Endometrial microvascular endothelial cells (primary cell): ENCODE data around the gene NTS. TPM values are rescaled to one million over a fixed set of nuclear protein-coding genes. Genes with fewer than 3 reads are reported as not detected.

Source experiments
- in situ Hi-C: cut with HindIII; loops from 2 replicates; pipeline ENCODE4 v1.10.0; 2017; ENCODE audit warnings: low sequenced_read_pairs, low pct_unique_long_range_greater_than_20kb; ENCODE audit errors: inconsistent ontology term
- total RNA-seq: library from RNA; depleted of rRNA; stranded (reverse); fragments of >200 nt; gene quantifications from one replicate; pipeline ENCODE4 v1.2.3, GENCODE V29; 2015; ENCODE audit errors: inconsistent ontology term

The NTS gene
- total RNA-seq, 1 donor from 2014 or later = not detected

DNA sequence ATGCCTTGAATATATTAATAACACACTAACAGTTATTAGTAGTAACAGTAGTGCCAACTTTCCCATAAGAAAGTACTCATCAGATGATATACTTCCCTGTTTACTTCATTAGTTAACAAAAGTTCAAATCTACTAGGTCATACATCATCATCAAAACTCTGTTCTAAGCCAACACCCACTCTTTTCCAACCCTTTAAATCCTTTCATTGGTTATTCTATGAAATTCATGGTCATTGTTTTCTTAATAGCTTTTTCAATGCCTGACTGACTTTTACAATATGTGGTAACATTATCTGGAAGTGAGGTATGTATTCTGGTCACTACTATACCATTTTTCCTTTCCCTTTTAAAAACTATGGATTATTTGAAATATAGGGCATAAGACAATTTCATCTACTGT is 9.7 kb downstream of the NTS start:
- in situ Hi-C loops = no loop called here

DNA sequence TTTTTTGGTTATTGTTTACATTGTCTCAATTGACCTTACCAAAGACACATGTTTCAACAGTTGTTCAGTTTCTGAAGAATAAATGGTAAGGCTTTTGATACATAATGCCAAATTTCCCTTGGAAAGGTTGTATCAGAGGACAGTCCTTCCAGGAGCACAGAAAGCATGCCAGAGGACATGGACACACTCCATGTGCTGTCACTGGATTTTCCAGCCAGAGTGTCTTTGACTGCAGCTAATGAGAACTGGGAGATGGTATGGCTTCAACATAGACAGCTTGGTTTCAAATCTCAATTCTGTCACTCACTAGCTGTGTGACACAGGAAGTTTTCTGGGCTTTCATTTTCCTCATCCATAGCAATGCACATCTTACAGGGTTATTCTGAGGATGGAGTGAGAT is 20.6 kb downstream of the NTS start:
- in situ Hi-C loops = no loop called here

DNA sequence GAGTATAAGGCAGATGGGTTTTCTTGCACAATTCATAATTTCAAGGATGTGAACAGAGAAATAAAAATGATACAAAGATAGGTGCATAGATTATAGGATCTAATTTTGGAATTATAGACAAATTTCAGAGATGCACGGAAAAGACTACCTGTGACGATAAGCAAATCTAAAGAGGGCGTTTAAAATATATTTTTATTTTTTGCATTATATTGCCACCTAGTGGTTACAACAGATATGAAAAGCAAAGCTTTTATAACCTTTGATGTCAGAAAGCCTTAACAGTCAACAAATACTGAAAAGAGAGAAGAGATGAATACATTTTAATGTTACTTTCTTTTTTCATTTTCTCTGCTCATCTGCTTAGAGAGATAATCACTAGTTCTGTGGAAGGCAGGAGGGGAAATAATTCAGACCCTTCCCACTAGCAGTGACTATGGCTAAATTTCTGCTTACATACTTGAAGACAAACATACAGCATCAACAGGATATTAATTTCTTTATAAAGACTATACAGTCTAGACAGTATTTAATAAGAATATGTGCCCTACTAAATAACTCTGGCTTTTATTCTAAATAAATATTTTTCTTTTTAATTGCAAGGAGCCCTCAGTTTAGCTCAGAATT is 46.3 kb downstream of the NTS start:
- in situ Hi-C loops = no loop called here

DNA sequence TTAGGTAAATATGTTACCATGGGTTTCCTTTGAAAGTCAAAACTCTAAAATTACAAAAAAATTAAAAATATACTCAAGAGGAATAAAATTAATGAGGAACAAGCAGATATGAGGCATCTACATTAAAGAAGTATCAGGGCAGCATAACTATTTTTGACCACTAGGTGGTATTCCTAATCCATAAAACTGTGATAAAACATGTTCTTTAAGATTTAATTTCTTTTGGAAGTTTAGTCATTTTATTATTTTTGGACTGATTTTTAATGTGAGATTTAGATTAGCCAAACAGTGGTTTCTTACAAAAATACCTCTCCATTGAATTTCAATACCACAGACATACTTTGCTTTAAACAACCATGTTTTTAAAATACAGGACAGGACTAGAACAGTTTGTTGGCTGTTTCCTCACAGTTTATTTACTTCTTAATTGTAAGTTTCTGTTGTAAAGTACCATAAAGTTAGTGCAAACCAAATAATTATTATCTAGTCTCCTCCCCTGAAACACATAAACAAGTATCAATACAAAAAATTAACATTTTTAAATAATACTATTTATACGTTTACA is 49.8 kb downstream of the NTS start:
- in situ Hi-C loops = no loop called here

DNA sequence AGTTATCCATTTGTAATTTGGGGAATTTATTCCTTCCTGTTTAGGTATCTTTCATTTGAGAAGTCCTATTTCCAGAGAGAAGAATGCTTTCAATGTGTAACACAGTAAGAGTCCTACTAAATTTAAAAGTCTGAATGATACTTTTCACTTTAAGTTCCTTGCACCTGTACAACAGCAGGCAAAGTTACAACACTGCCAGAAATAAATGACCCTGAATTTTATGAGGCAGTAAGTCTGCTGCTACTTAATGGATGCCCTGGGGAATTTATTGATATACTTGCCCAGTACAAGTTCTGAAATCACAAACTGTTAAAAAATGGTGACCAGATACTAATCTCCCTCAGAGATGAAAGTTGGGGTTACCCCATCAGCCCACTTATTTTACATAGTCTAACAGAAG is 53.1 kb downstream of the NTS start:
- in situ Hi-C loops = no loop called here

Other genes with a start within 250 kb of the NTS start
- gene RASSF9, start 37.9 kb upstream of the NTS start, total RNA-seq = 1.3 TPM